KOPT-K1 (cell line): ENCODE data around the gene SH3GL3.

ENCODE experiments used
- H3K27ac ChIP-seq: fragments of 200-600 bp; sonication (generic); 2 replicates; pipeline ENCODE4 v1.5.1; 2016; ENCODE audit warnings: antibody characterized with exemption, mild to moderate bottlenecking, low read depth, low read length; ENCODE audit not compliant: poor library complexity, severe bottlenecking
- H3K36me3 ChIP-seq: fragments of 200-600 bp; sonication (generic); 2 replicates; pipeline ENCODE4 v1.5.1; 2017; ENCODE audit warnings: antibody characterized with exemption, mild to moderate bottlenecking, low read length, moderate library complexity; ENCODE audit not compliant: insufficient read depth
- H3K9me3 ChIP-seq: fragments of 200-600 bp; sonication (generic); 2 replicates; pipeline ENCODE4 v1.5.1; 2017; ENCODE audit warnings: antibody characterized with exemption, low read length, mild to moderate bottlenecking; ENCODE audit not compliant: insufficient read depth, poor library complexity, severe bottlenecking

SH3GL3 gene

GRCh38 chr15:83558146-83558545, 111.0 kb downstream of the SH3GL3 start:
- Histone ChIP-seq H3K9me3 (no peaks in the 10 kb centered on the region), H3K36me3 (no peaks in the 10 kb centered on the region), H3K27ac (no peak overlapping the region)

GRCh38 chr15:83559310-83559966, 112.3 kb downstream of the SH3GL3 start:
- Histone ChIP-seq H3K9me3 (no peaks in the 10 kb centered on the region), H3K36me3 (no peaks in the 10 kb centered on the region), H3K27ac (no peak overlapping the region)

GRCh38 chr15:83561661-83562060, 114.5 kb downstream of the SH3GL3 start:
- Histone ChIP-seq H3K36me3 (no peaks in the 10 kb centered on the region), H3K27ac (no peak overlapping the region), H3K9me3 (no peaks in the 10 kb centered on the region)

- Histone ChIP-seq H3K36me3 (no peaks in the 10 kb centered on the region), H3K9me3 (no peaks in the 10 kb centered on the region), H3K27ac (no peak overlapping the region)
Observed at GRCh38 chr15:83565138-83565537, 118.0 kb downstream of the SH3GL3 start.

GRCh38 chr15:83565553-83566159, 118.5 kb downstream of the SH3GL3 start:
- H3K36me3 ChIP-seq = no peaks in the 10 kb centered on the region
- H3K9me3 ChIP-seq = no peaks in the 10 kb centered on the region
- H3K27ac ChIP-seq = no peak overlapping the region

- Histone ChIP-seq H3K27ac (no peak overlapping the region), H3K9me3 (no peaks in the 10 kb centered on the region), H3K36me3 (no peaks in the 10 kb centered on the region)
Observed at GRCh38 chr15:83567318-83567717, 120.2 kb downstream of the SH3GL3 start.

GRCh38 chr15:83569341-83569740, 122.2 kb downstream of the SH3GL3 start:
- Histone ChIP-seq H3K27ac (no peak overlapping the region), H3K36me3 (no peaks in the 10 kb centered on the region), H3K9me3 (no peaks in the 10 kb centered on the region)

GRCh38 chr15:83570756-83571155, 123.6 kb downstream of the SH3GL3 start:
- Histone ChIP-seq H3K27ac (no peak overlapping the region), H3K9me3 (no peaks in the 10 kb centered on the region)

GRCh38 chr15:83571820-83572707, 124.9 kb downstream of the SH3GL3 start:
- Histone ChIP-seq H3K27ac (no peak overlapping the region), H3K36me3 (no peaks in the 10 kb centered on the region), H3K9me3 (no peaks in the 10 kb centered on the region)

More at GRCh38 chr15:83570756-83571155, 123.6 kb downstream of the SH3GL3 start:
- no peaks in the 10 kb centered on the region for H3K36me3 ChIP-seq

- no peaks in the 10 kb centered on the region for H3K9me3 ChIP-seq
- H3K36me3 ChIP-seq = no peaks in the 10 kb centered on the region
- no peak overlapping the region for H3K27ac ChIP-seq
Observed at GRCh38 chr15:83574345-83574744, 127.2 kb downstream of the SH3GL3 start.

- Histone ChIP-seq H3K9me3 (no peaks in the 10 kb centered on the region), H3K27ac (no peak overlapping the region), H3K36me3 (no peaks in the 10 kb centered on the region)
Observed at GRCh38 chr15:83578691-83579090, 131.6 kb downstream of the SH3GL3 start.

GRCh38 chr15:83581381-83581780, 134.2 kb downstream of the SH3GL3 start:
- Histone ChIP-seq H3K27ac (no peak overlapping the region), H3K9me3 (no peaks in the 10 kb centered on the region), H3K36me3 (no peaks in the 10 kb centered on the region)

GRCh38 chr15:83582381-83582780, 135.2 kb downstream of the SH3GL3 start:
- Histone ChIP-seq H3K36me3 (no peaks in the 10 kb centered on the region), H3K27ac (no peak overlapping the region), H3K9me3 (no peaks in the 10 kb centered on the region)

- Histone ChIP-seq H3K27ac (no peak overlapping the region), H3K9me3 (no peaks in the 10 kb centered on the region), H3K36me3 (no peaks in the 10 kb centered on the region)
Observed at GRCh38 chr15:83585601-83586335, 138.6 kb downstream of the SH3GL3 start.

- H3K36me3 ChIP-seq = no peaks in the 10 kb centered on the region
- H3K9me3 ChIP-seq = no peaks in the 10 kb centered on the region
- H3K27ac ChIP-seq = no peak overlapping the region
Observed at GRCh38 chr15:83587091-83587490, 139.9 kb downstream of the SH3GL3 start.
